Myocyte (in vitro differentiated cells): Measurements from ENCODE around the gene RLF. TPM values are rescaled to one million over a fixed set of nuclear protein-coding genes. Genes with fewer than 3 reads are reported as not detected.
A peak's percentile ranks its signal among the peaks of the same experiment; 100 is the strongest.
"Not testable (repeated sequence)": the region's sequence is repeated elsewhere in the genome, so short reads cannot be mapped to it uniquely, and the experiment has no call there.

Source experiments
- DNase-seq: peaks from one replicate; pipeline ENCODE4 v3.0.0-alpha.2; 2012; ENCODE audit warnings: low read depth
- total RNA-seq: library from RNA; depleted of rRNA; stranded (reverse); fragments of >200 nt; gene quantifications from 2 replicates; pipeline ENCODE4 v1.2.3, GENCODE V29; 2014

Gene RLF
- total RNA-seq, 1 donor from 2014 or later: 22.9 TPM

DNA sequence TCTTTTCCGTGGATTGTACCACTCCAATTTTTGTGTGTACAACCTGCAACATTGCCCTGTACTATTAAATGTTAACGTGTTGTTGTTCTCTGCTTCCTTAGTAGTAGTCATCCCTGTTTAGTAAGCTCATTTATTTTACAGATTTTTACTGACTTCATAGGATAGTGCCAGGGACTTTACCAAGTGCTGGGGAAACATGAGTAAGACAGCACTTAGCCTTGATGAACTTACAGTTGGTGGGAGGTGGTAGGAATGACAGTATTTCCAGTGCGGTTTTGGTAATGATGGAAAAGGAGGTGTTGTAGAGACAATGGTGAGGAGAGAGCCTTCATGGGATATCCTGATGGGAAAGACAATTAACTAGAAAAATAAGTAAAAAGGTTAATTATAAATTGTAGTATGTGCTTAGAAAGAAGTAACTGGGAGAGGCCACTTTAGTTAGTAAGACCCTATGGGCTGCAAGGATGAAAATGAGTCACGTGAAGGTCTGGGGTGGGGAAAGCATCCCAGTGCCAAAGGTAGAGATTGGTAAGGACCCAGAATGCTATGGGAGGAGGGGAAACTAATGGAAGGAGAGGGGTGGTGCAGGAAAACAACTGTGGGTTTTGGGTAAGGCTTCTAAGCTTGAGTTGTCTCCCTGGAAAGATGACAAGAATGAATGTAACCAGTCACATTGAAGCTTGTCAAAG, 1.7 kb downstream of the RLF start:
- DNase-seq: peak; percentile 11

- no peak for DNase-seq
Measured at GRCh38 chr1:40167317-40167716, 6.1 kb downstream of the RLF start.

DNA sequence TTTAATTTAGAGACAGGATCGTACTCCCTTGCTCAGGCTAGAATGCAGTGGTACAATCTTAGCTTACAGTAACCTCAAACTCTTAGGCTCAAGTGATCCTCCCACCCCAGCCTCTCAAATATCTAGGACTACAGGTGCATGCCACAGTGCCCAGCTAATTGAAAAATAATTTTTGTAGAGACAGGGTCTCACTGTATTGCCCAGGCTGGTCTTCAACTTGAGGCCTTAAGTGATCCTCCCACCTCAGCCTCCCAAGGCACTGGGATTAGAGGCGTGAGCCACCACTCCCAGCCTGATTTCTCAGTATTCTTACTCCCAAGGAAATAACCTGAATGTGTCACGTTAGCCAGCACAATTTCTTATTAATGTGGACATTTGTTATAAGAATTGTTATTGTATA, 9.8 kb downstream of the RLF start:
- DNase-seq: no peak

- no peak for DNase-seq
Measured at GRCh38 chr1:40174788-40175187, 13.6 kb downstream of the RLF start.

DNA sequence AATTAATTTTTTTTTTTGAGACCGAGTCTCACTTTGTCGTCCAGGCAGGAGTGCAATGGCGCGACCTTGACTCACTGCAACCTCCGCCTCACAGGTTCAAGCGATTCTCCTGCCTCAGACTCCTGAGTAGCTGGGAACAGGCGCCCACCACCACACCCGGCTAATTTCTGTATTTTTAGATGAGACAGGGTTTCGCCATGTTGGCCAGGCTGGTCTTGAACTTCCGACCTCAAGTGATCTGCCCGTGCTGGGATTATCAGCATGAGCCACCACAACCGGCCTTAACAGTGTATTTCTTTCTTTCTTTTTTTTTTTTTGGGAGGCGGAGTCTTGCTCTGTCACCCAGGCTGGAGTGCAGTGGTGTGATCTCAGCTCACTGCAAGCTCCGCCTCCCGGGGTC, 15.8 kb downstream of the RLF start:
- not testable (repeated sequence) for DNase-seq

DNA sequence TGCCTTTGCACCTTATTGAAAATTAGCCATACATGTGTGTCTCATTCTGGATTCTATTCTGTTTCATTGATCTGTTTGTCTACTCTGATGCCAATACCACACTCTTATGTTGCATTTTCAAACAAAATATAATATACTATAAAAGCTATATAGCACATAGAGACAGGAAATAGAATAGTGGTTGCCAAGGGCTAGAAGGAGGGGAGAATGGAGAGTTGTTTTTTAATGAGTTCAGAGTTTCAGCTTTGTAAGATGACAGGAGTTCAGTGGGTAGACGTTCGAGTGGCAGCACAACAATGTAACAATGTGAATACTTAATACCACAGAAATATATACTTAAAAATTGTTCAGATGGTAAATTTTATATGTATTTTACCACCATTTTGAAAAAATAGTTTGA, 17.0 kb downstream of the RLF start:
- DNase-seq: no peak

GRCh38 chr1:40179496-40180089, 18.4 kb downstream of the RLF start:
- no peak for DNase-seq

GRCh38 chr1:40183055-40183710, 22.0 kb downstream of the RLF start:
- peak; percentile 26 for DNase-seq

- DNase-seq: no peak
Measured at GRCh38 chr1:40184193-40184592, 23.0 kb downstream of the RLF start.

DNA sequence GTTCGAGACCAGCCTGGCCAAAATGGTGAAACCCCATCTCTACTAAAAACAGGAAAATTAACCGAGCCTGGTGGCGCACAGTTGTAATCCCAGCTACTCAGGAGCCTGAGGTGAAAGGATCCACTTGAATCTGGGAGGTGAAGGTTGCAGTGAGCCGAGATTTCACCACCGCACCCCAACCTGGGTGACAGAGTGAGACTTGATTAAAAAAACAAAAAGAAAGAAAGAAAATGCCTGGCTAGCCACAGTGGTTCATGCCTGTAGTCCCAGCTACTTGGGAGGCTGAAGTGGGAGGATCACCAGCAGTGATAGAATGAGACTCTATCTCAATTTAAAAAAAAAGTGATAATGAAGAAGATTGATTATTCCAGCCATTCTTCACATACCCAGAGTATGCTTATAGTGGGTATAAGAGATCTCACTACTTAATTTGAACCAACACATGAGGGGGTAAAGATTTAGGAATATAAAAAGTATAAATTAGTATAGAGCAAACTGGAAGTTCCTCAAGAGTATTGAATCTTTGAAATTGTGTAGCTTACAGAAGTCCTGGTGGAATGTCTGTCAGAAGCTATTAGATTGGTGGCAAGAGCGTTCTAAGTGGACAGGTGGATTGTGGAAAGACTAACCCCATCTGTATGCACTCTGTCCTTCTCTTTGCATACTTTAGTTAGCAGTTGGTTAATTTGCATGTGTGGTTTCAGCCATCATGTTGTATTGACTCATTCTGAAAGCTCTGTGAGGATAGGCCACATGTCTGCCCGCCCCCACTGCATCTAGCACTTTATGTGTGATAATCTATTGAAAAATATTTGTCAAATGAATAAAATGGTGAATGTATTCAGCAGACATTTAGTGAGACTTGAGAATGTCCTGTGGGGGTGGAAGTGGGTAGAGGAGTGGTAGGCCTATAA, 25.0 kb downstream of the RLF start:
- DNase-seq: peak; percentile 92

DNA sequence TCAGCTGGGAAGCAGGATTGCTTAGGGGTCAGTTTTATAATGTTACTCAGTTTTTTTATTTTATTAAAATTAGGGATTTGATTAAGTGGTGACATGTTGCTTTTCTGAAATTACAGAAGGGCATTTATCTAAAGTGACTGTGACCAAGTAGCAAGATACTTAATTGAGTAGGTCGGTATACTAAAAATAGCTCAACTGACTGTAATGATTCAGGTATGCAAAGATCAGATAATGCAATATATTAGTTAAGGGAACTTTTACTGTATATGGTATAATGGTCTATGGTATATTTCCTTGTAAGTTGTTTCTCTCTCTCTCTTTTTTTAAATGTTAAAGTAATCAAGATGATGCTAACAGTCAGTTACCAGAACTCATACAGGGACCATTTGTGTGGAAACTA, 26.2 kb downstream of the RLF start:
- DNase-seq: peak; percentile 40

DNA sequence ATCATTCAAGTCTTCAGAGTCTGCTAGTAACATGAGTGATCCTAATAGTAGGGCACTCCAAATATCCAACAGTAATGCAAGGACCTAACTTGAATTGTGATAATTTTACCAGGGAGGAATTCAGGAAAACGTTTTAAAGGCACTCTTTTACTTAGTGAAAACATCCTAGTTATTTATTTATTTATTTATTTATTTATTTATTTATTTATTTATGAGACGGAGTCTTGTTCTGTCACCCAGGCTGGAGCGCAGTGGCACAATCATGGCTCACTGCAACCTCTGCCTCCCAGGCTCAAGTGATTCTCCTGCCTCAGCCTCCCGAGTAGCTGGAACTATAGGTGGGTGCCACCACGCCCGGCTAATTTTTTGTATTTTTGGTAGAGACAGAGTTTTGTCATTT, 33.5 kb downstream of the RLF start:
- DNase-seq: not testable (repeated sequence)

DNA sequence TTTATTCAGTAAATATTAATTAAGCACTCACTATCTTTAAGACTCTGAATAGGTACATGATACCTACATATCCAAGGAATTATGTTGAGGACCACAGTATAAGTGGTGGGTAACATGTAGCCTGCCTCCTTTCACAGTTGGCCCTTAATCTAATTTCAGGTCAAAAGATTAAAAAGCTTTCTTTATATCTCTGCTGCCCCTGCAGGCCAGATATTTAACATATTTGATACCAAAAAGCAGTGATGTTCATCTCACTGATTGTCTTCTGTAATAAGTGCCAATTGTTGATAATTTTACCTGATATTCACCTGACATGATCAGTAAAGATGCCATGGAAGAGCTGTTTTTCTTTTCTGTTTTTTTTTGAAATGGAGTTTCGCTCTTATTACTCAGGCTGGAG, 36.5 kb downstream of the RLF start:
- no peak for DNase-seq

DNA sequence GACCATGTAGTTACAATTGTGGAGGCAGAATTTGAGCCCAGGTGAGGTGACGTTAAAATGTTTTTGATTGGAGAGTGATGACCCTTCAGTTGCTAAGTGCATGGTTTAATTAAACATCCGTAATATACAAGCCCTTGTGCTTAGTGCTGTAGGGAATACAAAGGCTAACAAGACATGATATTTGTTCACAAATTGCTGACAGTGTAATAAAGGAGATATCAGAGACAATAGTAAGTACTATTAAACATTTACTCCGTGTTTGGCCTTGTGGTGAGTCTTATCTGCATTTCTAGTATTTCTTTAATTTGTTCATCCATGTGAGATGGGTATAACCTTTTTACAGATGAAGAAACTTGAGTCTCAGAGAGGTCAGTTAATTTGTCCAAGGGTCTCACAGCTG, 37.9 kb downstream of the RLF start:
- no peak for DNase-seq

DNA sequence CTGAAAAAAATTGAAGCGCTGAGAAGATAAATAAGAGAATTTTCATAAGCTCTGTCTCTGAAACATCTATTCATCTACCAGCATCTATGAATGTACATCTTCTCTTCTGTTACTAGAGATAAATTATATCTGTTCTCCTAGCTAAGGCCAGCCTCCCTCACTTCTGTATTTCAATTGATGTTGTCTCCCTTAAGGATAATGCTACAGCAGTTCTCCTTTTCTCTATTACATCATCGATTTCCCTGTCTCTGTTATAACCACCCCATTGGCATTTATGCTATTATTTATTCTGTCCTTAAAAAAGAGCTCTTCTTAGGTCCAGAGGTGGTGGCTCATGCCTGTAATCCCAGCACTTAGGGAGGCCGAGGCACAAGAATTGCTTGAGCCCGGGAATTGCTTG, 43.7 kb downstream of the RLF start:
- DNase-seq: no peak

GRCh38 chr1:40210511-40211204, 49.5 kb downstream of the RLF start:
- DNase-seq: no peak

GRCh38 chr1:40218333-40218732, 57.1 kb downstream of the RLF start:
- no peak for DNase-seq

DNA sequence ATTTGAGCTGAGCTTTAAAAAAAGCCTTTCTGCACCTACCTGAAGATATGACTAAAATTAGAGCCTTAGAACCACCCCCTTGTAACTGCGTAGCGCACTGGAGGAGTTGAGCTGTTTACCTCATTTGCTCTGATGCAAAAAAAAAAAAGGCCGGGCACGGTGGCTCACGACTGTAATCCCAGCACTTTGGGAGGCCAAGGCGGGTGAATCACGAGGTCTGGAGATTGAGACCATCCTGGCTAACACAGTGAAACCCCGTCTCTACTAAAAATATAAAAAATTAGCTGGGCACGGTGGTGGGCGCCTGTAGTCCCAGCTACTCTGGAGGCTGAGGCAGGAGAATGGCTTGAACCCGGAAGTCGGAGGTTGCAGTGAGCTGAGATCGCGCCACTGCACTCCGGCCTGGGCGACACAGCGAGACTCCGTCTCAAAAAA, 60.3 kb downstream of the RLF start:
- not testable (repeated sequence) for DNase-seq

GRCh38 chr1:40221977-40222772, 61.0 kb downstream of the RLF start:
- no peak for DNase-seq

DNA sequence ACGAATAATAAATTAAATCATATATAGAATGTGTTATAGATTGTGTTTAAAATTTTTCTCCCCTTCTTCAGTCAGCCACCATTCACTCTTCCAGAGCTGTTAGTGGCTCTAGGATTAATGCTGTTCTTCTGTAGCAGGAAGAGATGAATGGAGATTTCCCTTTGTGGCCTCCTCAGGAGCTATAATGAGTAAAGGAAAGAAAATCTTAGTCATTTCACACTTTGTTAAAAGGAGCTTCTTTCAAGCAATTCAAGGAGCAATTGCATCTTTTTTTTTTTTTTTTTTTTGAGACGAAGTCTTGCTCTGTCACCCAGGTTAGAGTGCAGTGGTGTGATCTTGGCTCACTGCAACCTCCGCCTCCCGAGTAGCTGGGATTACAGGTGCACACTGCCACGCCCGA, 62.9 kb downstream of the RLF start:
- DNase-seq: no peak
